GM19351 (cell line): Measurements from ENCODE around the gene TBC1D9.

Source experiments
- ATAC-seq: cut with Tn5 transposase; IDR thresholded peaks from one replicate; pipeline ENCODE4 v1.9.1; 2021; ENCODE audit warnings: mild to moderate bottlenecking, moderate library complexity; ENCODE audit not compliant: unreplicated experiment

TBC1D9 gene

DNA sequence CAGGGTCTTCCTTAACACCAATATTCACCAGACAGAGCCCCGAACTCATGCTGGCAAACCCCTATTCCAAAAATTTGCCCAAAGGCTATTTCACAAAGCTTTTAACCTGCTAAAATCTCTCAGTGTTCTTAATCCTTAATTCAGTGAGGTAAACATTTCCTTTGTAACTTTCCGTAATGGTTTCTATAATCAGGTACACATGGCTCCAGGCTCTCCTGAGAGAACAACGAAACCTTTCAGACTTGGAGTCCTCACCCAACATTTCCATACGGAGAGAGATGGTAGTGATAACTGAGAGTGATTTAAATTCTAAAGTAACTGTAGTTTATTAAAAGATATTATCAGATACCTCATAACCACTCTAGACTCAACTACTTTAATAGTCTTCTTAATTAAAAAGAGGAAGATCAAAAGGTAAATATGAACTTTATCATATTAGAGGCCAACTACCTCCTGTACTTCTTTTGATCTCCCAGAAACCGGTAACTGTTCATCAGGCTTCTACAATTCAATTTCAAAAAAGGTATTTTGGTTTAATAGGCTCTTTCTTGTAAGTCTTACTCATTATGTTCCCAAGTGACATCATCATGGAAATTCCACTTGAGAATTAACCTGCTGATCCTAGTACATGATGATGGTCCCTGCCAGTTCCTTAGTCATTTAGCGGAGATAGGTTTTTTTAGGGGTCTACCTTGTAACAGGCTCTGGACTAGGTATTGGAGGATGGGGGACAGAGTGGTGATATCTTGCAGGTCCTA, 96.1 kb downstream of the TBC1D9 start:
- ATAC-seq = no peak

DNA sequence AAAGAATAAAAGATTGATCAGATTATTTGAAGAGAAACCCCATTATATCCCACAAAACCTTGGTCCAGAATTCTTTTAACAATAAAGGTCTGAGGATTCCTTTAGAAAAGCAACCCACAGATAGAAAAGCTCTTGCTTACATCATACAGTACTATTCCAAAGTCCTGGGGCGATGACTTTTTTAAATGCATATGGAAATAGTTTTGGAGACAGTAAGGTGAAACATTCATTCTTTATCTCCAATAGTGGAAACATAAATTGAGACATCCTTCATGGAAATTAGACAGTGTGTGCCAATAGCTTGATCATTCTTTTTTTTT, 101.7 kb downstream of the TBC1D9 start:
- no peak for ATAC-seq

DNA sequence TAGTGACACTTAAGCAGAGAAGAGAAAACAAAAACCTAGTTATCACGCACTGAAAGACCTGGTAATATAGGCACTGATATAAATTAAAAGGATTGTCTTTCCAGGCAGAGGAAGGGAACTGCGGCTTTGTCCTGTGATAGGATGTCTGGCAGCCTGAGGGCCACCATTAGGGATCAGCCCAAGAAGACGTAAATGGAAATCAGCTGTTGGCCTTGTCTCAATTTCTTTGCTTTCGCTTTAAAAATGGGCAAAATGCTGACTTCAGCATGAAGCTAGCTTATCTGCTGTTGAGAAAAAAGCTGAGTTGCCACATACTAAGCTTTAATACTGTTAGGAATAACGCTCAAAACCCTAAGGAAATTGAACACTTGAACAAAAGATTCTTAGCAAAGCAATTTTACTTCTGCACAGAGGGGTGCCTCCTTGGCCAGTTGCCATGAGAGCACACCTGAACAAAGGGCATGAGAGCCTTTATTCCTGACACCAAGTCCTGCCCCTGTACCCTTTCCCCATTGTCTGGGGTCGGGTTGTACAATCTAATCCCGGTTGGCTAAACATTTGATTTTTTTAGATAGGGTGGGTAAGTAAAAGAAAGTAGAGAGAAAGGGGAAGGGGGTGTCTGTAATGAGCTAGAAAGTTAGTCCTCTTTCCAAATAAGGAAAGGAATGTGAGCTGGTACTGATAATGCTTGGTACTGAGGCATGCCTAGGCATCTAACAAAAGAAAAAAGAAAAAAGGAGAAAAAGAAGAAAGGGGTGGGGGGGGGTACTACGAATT, 102.3 kb downstream of the TBC1D9 start:
- ATAC-seq = no peak

DNA sequence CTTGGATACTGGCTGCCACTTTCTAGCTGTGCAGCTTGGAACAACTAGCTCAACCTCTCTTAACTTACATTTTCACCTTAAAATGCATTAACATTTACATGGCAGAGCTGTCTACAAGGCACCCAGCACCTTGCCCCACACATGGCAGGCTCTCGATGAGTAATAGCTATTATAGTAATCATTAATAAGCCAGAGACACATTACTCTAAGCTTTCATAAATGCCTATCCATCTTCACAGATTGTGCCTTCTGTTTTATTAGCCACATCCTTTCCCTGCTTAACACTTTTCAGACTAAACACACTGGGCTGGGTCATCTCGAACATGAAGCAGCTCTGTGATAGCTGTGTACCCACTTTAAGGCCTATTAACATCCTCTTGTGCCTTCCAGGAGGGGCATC, 103.6 kb downstream of the TBC1D9 start:
- ATAC-seq = no peak

DNA sequence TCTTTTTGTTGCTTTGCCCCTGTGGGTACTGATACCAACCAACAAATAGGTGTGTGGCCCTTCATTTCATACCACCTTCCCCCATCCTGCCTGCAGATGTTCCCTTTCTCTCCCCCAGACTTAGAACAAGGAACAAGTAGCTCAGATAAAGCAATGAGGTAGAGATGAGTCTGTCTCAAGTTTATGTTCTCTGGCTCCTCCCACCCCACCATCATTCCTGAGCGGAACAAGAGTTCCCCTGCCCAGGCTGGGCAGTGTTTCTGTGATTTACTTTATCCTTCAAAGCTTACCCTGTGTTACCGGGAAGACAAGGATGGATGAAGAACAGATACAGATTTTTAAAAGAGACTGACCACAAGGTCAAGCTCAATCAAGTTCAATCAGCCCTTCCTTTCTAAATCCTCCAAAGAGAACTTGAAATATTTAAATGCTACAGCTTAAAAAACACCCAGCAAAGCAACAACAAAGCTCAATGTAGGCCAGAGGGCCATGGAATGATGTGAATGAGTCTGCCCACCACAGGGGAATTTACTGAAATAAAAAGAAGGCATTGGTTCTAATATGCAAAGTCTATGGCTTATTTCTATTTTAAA, 107.4 kb downstream of the TBC1D9 start:
- no peak for ATAC-seq

DNA sequence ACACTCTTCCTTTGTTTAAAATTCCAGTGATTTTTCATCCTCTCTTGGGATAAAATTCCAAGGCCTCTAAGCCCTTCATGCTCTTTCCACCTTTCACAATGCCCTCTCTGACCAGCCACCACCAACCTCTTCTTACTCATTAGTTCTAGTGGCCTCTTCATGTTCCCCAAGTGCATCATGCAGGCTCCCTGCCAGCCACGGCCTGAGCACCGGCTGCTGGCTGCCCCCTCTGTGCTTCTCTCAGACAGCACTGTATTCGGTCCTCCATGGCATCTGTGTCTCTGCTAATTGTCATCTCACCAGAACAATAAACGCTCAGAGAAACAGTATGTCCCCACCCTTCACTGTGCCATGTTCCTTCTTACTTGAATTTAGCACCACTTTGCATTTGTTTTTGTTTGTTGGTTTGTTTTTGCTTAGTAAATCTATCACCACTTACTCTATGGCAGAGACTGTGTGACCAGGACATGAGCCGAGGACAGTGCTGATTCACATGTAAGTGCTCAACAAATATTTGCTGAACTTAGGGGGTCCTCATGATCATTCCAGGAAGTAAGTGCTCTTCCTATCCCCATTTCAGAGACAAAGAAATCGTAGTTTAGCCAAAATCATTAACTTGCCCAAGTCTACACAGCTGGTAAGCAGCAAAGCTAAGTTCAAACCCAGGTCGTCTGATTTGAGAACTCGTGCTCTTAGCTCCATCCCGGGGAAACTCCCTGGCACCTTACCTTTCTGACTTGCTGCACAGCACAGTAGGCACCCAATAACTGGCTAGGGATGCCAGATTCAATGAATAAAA, 110.4 kb downstream of the TBC1D9 start:
- no peak for ATAC-seq

DNA sequence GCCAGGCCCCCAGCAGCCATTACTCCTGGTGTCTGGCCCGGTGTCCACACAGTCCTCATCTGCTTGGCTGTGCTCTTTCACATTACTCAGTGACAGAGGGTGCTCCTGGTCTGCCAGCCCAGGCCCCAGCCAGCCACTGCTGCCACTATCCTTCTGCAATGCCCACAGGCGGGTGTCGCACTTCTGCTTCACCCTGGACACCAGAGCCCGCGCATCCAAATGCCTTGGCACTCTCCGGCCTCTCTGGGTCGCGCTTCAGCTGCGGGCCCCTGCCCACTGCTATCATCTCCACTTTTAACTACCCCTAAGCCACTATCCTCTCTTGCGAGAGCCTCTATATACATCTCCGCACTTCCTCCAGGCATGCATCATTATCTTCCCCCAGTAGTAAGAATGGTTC, 111.0 kb downstream of the TBC1D9 start:
- ATAC-seq = no peak

DNA sequence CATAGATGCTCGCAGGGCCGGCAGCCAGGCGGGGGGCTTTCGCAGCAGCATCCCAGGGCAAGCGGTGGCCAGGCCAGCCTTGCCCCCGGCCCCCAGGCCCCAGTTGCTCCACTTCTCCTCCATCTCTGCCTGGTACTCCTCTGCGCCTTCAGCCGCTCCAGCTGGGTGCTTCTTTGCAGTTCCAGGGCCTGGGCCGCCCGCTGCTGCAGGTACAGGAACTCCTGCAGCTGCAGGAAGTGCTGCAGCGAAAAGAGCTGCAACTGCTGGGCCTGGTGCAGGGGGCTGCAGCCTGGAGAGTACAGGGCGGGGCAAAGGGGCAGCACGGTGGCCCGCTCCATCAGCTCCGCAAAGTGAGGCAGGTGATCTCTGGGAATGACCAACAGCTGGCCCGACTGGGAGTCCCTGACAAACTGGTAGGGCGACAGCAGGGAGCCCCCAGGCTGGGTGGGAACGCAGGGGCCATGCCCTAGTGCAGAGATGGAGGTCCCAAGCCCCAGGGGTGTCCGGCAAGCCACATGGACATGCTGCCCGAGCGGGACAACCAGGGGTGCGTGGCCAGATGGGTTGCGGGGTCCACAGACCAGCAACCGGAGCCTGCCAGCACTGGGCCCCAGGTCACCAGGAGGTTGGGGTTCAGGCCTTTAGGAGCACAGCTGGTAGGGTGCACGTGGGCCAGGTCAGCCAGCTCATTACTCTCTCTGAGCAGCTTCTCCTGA, 111.6 kb downstream of the TBC1D9 start:
- no peak for ATAC-seq

DNA sequence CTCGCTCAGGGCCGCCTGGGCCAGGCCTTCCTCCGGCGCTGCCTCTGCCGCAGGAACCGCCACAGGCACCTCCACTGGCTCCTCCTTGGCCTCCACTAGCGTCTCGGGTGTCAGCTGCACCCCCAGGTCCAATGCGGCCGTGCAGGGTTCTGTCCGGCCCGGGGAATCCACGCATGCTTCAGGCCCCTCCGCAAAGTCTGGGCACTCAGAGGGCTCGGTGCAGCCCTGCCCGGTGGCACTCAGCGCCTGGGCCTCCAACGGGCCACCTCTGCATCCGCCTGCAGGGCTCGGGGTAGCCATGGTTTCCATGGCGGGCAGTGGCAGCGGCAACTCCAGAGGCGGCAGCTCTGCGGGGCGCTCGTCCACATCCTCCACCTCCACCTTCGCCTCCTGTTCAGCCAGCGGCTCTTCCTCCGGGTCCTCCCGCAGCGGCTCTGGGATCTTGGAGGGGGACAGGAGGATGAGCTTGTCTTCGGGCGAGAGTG, 112.6 kb downstream of the TBC1D9 start:
- no peak for ATAC-seq

DNA sequence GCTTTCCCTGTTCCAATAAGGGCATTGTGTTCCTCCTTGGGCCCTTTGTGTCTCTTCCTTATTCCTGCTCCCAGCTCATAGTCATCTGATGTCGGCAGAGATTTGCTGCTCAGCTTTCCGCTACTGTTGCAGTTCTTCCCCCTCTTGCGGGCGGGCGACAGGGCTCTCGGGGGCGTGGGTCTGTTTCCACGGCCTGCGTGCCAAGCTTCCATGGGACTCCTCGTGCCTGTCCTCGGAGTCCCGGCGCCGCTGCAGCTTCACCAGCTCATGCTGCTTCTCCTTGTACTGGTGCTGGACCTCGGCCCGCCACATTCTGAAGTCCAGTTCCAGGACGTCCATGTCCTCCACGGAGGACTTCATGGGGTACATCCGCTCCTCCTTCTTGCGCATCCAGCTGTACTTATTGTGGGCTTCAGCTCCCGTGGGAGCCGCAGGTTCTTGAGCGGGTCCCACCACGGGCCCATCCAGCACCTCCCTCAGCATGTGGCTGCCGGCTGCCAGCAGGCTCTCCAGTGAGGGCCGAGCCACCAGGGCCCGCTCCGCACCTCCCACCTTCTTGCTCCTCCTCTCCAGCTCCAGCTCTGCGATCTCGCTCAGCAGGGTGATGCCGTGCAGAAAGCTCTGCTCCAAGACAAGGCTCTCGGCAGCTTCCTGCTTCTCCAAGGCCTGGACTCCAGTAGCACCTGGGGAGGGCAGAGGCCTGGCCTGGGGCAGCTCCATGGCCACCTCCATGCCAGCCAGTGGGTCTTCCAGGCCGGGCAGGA, 113.3 kb downstream of the TBC1D9 start:
- ATAC-seq = no peak

DNA sequence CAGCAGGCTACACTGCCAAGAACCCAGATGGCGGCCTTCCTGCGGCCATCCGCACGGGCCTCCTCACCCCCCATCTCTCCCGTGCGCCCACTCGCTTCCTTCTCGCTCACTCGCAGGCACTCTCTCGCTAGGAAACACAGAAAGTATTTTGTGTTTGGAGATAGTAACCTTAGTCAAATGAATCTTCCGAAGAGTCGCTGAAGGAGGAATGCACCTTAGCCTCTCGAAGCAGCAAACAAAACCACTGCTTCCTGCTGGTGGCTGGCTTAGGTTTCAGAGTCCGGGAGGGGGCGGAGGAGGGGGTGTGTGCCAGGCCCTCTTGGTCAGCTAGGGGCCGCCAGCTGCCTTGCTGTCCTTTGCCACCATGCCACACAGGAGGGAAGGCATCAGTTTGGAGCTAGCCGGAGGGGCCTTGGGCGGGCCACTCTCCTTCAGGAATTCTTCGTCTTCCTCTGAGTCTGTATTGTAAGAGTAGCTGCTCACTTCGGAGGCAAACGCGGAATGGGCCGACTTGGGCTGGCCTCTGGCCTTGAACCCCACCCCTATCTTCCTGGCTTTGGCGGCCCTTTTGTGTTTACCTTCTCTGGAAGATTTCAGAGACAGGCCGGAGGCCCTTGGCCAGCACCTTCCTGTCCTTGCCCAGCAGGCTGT, 114.3 kb downstream of the TBC1D9 start:
- ATAC-seq = no peak

DNA sequence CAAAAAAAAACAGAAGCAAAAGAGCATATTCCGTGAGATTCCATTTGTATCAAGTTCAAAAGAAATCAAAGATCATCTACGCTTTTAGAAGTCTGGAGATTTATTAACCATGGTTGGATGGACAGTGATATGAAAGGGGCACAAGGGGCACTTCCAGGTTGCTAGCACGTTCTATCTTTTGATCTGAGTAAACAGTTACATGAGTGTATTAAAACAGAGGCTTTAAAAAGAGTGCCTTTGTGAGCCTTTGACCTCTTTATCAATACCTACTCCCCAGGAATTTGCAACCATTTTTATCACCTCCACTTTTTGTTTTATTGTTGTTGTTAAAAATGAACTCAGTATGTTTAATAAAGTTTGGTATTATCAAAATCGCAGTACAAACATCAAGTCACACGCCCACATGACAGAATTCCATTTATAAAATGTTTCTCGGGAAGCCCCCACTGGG, 115.1 kb downstream of the TBC1D9 start:
- ATAC-seq = no peak

DNA sequence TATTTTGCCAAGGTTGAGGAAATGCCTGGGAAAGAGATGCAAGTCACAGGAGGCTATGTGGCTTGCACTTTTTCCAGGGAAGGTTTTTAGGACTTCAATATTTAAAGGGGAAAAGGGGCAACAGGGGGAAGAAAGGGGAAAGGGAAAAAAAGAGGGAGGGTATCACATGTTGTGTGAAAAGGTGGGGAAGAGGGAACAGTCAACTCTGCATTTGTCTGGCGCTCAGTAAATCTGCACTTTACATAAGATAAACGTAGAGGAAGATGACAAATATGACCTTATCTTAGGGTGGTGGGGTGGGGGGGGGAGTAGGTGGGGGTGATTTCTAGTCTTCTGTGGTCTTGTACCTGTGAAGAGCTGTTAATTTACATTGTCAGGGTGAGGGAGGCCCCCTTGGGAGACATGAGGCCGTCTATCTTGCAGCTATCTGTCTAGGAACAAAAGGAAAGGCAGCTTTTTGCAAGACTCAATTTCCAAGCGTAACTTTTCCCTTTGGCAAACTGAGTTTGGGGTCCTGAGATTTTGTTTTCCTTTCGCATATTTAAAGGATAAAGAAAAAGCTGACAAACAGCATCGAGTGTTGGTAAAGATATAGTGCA, 115.9 kb downstream of the TBC1D9 start:
- no peak for ATAC-seq

DNA sequence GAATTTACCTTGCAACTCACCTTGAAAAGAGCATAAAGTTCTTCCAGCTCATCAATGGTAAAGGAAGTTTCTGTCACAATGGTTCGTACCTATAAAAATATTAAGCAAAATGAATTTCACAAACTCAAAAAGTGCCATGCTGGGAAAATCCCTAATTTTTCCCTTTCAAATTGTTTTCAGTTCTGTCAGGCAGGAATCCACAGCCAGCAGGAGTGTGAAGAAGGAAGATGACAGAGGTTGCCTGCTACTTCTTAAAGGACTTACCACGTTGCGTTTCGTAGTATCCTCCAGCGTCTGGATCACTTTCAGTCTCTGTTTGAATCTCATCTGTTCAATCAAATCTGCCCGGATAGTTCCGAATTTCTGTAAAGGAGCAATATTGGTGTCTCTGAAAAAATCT, 117.1 kb downstream of the TBC1D9 start:
- ATAC-seq = no peak

DNA sequence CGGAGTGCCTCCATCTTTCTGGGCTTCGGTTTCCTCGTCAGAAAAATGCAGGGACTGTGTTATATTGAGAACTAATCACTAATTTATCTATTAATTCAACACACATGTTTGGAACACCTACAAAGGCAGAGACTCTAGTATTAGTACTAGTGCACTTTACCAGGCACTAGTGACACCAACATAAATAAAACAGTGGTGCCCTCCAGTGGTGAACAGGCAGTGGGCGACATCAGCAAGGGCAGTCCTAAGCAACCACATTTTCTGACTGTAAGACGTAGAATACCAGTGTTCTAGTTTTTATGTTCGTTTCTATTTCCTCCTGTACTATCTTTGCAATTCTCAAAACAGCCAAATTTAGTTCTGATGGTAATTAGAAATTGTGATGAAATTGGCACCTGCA, 118.3 kb downstream of the TBC1D9 start:
- peak; percentile 92 for ATAC-seq

DNA sequence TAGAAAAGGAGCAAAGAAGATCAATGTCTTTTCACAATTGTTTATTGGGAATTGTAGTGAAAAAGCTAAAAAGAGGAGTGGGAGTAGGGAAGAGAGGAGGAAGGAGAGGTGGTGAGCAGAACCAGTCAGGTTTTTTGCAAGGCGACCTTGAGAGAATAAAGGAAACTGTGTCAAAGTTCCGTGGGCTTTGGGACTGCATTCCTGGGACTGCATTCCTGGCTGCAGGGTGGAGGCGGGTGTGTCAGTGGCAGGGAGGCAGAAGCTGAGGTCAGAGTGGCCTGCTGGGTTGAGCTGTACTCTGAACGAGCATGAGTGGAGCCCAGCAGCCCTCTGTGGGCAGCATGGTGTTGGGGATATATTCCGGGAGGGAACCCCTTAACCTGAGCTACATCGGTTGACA, 120.6 kb downstream of the TBC1D9 start:
- no peak for ATAC-seq

DNA sequence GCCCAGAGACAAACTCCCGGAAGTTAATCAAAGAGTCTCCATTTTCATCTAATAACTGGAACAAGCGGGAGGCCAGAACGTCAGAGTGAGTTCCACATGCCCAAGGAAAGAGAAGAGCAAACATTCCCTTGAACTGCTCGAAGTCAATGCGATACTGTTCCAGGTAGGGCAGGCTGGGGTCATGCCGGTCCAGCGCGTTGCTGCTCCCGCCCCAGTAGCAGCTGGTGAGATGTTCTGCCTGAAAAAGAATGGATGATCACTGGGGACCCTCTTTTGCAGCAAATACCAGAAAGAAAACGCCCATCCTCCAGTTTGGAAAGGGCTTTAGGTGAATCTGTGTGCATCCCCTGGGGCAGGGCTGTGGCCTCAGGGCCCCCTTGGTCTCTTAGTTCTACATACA, 122.2 kb downstream of the TBC1D9 start:
- no peak for ATAC-seq

DNA sequence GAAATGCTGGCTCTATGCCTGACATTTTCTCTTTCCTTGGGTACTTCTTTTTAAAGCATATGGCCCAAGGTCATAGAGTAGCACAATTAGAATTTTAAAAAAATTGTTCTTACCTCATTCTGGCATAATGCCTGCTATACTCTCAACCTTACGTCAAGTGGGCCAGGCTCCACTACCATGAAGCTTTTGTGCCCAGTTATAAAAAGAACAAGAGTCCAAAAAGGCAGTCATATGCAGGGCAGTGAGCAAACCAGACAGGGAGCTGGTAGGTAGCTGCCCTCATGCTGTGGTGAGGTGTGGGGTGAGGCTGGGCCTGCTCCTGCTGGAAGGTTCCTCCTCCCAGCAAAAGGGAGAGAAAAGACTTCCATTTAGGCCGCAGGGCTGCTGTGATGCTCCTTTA, 123.1 kb downstream of the TBC1D9 start:
- no peak for ATAC-seq

DNA sequence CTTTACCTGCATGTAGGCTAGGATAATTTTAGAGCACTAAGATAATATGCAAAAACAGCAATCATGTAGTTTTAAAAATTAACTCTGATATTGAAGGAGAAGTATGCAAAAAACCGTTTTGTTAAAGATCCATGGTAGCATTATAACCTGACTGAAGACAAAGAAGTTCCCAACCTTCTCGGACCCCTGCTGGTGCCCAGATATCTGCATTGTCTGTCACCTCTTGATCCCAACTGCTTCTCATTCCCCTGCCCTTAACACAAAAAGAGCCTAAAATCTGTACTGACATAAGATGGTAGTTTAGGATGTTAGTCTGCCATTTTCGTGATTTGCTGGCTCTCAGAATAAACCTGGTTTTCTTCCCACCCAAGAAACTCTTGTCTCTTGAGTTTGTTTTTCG, 125.9 kb downstream of the TBC1D9 start:
- ATAC-seq = no peak
